HCT116 (cell line): ENCODE results near the gene MPP2. TPM values are rescaled to one million over a fixed set of nuclear protein-coding genes. Genes with fewer than 3 reads are reported as not detected.

ENCODE experiments used
- ATAC-seq: fragments of 200-7000 bp; cut with Tn5 transposase; 2 replicates; pipeline ENCODE4 v1.9.1; 2020; ENCODE audit warnings: mild to moderate bottlenecking, moderate library complexity
- BruUV-seq: library from RNA; stranded (reverse); fragments of 400-500 nt; replicated peaks from 2 replicates; lab custom pipeline; 2021; lab: Mats Ljungman, UMichigan
- CTCF ChIA-PET: fragments of 300-600 bp; sonication (Branson Sonifier 250); formaldehyde crosslinking; loops from one replicate; lab custom pipeline; 2021; ENCODE audit warnings: antibody characterized with exemption; lab: Charles Lee
- POLR2A ChIA-PET: fragments of 300-600, 350-600 bp; sonication (Branson Sonifier 250); formaldehyde crosslinking; loops from one replicate; lab custom pipeline; 2021; ENCODE audit warnings: antibody characterized with exemption; lab: Charles Lee
- RAD21 ChIA-PET, 2 experiments: fragments of 300-600 bp; sonication (Branson Sonifier 250); formaldehyde crosslinking; loops; one replicate each; lab custom pipeline; 2023; ENCODE audit warnings: low total read pairs in 2 of 2; ENCODE audit not compliant: uncharacterized antibody in 2 of 2, unreplicated experiment in 2 of 2, low non-redundant PET in 1 of 2; lab: Charles Lee
- DNase-seq: peaks from one replicate; pipeline ENCODE4 v3.0.0-alpha.2; 2010; ENCODE audit warnings: low read depth, low spot score
- H2AFZ ChIP-seq: fragments of 200-600 bp; shearing (Covaris generic), sonication (generic); 2 replicates; pipeline ENCODE4 v1.6.1; 2017; ENCODE audit warnings: low read depth, mixed run types, mixed read lengths, antibody characterized with exemption, low read length; ENCODE audit not compliant: poor library complexity, severe bottlenecking
- H3K27ac ChIP-seq: 2 replicates; pipeline ENCODE4 v1.5.1; 2012; ENCODE audit warnings: low read depth, low read length
- H3K27me3 ChIP-seq: fragments of 200-600 bp; sonication (generic); 2 replicates; pipeline ENCODE4 v1.6.1; 2016; ENCODE audit warnings: mixed run types, low read length, mixed read lengths; ENCODE audit not compliant: insufficient read depth
- H3K36me3 ChIP-seq, 2 experiments: fragments of 200-500 bp in 1 of 2; fragments of 200-600 bp in 1 of 2; sonication (Bioruptor generic) in 1 of 2; sonication (generic) in 1 of 2; 2 replicates each; pipeline versions ENCODE4 v1.5.1 to v1.6.1; 2014 to 2016; ENCODE audit warnings: low read length in 2 of 2, inconsistent platforms in 1 of 2, mixed read lengths in 1 of 2, mixed run types in 1 of 2; ENCODE audit not compliant: insufficient read depth in 2 of 2, control insufficient read depth in 1 of 2
- H3K4me1 ChIP-seq, 2 experiments: fragments of 200-600 bp in 1 of 2; sonication (generic) in 1 of 2; 2 replicates each; pipeline versions ENCODE4 v1.5.1 to v1.6.1; 2012 to 2017; ENCODE audit warnings: low read length in 2 of 2, inconsistent platforms in 1 of 2, mild to moderate bottlenecking in 1 of 2, mixed read lengths in 1 of 2, mixed run types in 1 of 2, moderate library complexity in 1 of 2; ENCODE audit not compliant: insufficient read depth in 2 of 2, control insufficient read depth in 1 of 2
- H3K4me2 ChIP-seq: fragments of 200-600 bp; sonication (generic); 2 replicates; pipeline ENCODE4 v1.6.1; 2017; ENCODE audit warnings: mixed run types, low read length, mixed read lengths
- H3K4me3 ChIP-seq, 2 experiments: fragments of 200-600 bp in 1 of 2; sonication (generic) in 1 of 2; replicated peaks in 1 of 2; 2 replicates each; pipeline ENCODE4 v1.5.1; 2011 to 2016; ENCODE audit warnings: low read length in 2 of 2, control low read depth in 1 of 2, low read depth in 1 of 2, mild to moderate bottlenecking in 1 of 2, mixed read lengths in 1 of 2, mixed run types in 1 of 2
- H3K79me2 ChIP-seq: fragments of 200-600 bp; sonication (generic); 2 replicates; pipeline ENCODE4 v1.6.1; 2017; ENCODE audit warnings: mild to moderate bottlenecking, mixed run types, low read length, moderate library complexity, mixed read lengths; ENCODE audit not compliant: insufficient read depth
- H3K9ac ChIP-seq: fragments of 200-600 bp; sonication (generic); 2 replicates; pipeline ENCODE4 v1.6.1; 2016; ENCODE audit warnings: low read length, mixed read lengths
- H3K9me2 ChIP-seq: fragments of 200-600 bp; sonication (generic), shearing (Covaris generic); 2 replicates; pipeline ENCODE4 v1.6.1; 2017; ENCODE audit warnings: mixed run types, mild to moderate bottlenecking, moderate library complexity; ENCODE audit not compliant: insufficient read depth
- H3K9me3 ChIP-seq, 2 experiments: fragments of 200-500 bp in 1 of 2; fragments of 200-600 bp in 1 of 2; sonication (Bioruptor generic) in 1 of 2; sonication (generic) in 1 of 2; 2 replicates each; pipeline ENCODE4 v1.6.1; 2014 to 2017; ENCODE audit warnings: low read length in 2 of 2, mixed read lengths in 2 of 2, inconsistent platforms in 1 of 2, low read depth in 1 of 2, mild to moderate bottlenecking in 1 of 2, mixed run types in 1 of 2, moderate library complexity in 1 of 2; ENCODE audit not compliant: control insufficient read depth in 1 of 2, insufficient read depth in 1 of 2
- H4K20me1 ChIP-seq: fragments of 200-600 bp; sonication (generic), shearing (Covaris generic); 2 replicates; pipeline ENCODE4 v1.6.1; 2017; ENCODE audit warnings: mixed run types, mild to moderate bottlenecking, moderate library complexity; ENCODE audit not compliant: insufficient read depth
- CBX3 ChIP-seq: IDR thresholded peaks from 2 replicates; pipeline ENCODE4 v1.6.1; 2012; ENCODE audit warnings: low read depth
- CEBPB ChIP-seq: IDR thresholded peaks from 2 replicates; pipeline ENCODE4 v1.6.1; 2012; ENCODE audit warnings: low read depth
- CTCF ChIP-seq, 3 experiments: fragments of 200-600 bp in 1 of 3; sonication (generic) in 1 of 3; IDR thresholded peaks in 2 of 3; conservative IDR thresholded peaks in 1 of 3; 2 replicates each; pipeline ENCODE4 v1.5.1; 2012 to 2017; ENCODE audit warnings: low read depth in 2 of 3, low read length in 2 of 3, antibody characterized with exemption in 1 of 3, borderline replicate concordance in 1 of 3, control low read depth in 1 of 3, mild to moderate bottlenecking in 1 of 3, mixed read lengths in 1 of 3, mixed run types in 1 of 3, moderate library complexity in 1 of 3; ENCODE audit not compliant: insufficient read depth in 1 of 3
- EGR1 ChIP-seq: IDR thresholded peaks from 2 replicates; pipeline ENCODE4 v1.6.1; 2012; ENCODE audit warnings: low read depth
- ELF1 ChIP-seq: IDR thresholded peaks from 2 replicates; pipeline ENCODE4 v1.6.1; 2012; ENCODE audit warnings: low read depth, borderline replicate concordance
- FOSL1 ChIP-seq: IDR thresholded peaks from 2 replicates; pipeline ENCODE4 v1.6.1; 2012; ENCODE audit warnings: low read depth
- POLR2A ChIP-seq: IDR thresholded peaks from 2 replicates; pipeline ENCODE4 v1.7.0; 2011; ENCODE audit warnings: borderline replicate concordance; ENCODE audit not compliant: insufficient read depth, insufficient read length; ENCODE audit errors: extremely low read depth
- POLR2AphosphoS5 ChIP-seq: IDR thresholded peaks from 2 replicates; pipeline ENCODE4 v1.6.1; 2011; ENCODE audit warnings: mild to moderate bottlenecking, low read depth, low read length, moderate library complexity
- RAD21 ChIP-seq: IDR thresholded peaks from 2 replicates; pipeline ENCODE4 v1.6.1; 2012; ENCODE audit warnings: low read depth, mild to moderate bottlenecking
- REST ChIP-seq: IDR thresholded peaks from 2 replicates; pipeline ENCODE4 v1.6.1; 2012; ENCODE audit warnings: low read depth
- SIN3A ChIP-seq: IDR thresholded peaks from 2 replicates; pipeline ENCODE4 v1.6.1; 2012; ENCODE audit warnings: low read depth
- SP1 ChIP-seq: IDR thresholded peaks from 2 replicates; pipeline ENCODE4 v1.6.1; 2012; ENCODE audit warnings: low read depth
- SRF ChIP-seq: IDR thresholded peaks from 2 replicates; pipeline ENCODE4 v1.6.1; 2012; ENCODE audit warnings: low read depth
- TCF7L2 ChIP-seq: IDR thresholded peaks from 2 replicates; pipeline ENCODE4 v1.7.0; 2011; ENCODE audit warnings: borderline replicate concordance, inconsistent platforms; ENCODE audit not compliant: insufficient read depth, insufficient read length; ENCODE audit errors: extremely low read depth
- YY1 ChIP-seq: IDR thresholded peaks from 2 replicates; pipeline ENCODE4 v1.6.1; 2011; ENCODE audit warnings: low read length, low read depth, moderate library complexity, mild to moderate bottlenecking; ENCODE audit not compliant: insufficient replicate concordance; ENCODE audit errors: extremely low read depth
- ZBTB33 ChIP-seq: IDR thresholded peaks from 2 replicates; pipeline ENCODE4 v1.6.1; 2011; ENCODE audit warnings: mild to moderate bottlenecking, low read length, moderate library complexity; ENCODE audit not compliant: insufficient replicate concordance; ENCODE audit errors: extremely low read depth
- ZFX ChIP-seq: fragments of 450-650 bp; IDR thresholded peaks from 2 replicates; pipeline ENCODE4 v1.6.1; 2017
- ZNF274 ChIP-seq: fragments of 200-500 bp; sonication (Bioruptor generic); IDR thresholded peaks from 2 replicates; pipeline ENCODE4 v1.6.1; 2014; ENCODE audit warnings: mild to moderate bottlenecking, low read depth, low read length, inconsistent platforms
- intact Hi-C: fragments of 100-400 bp; cut with micrococcal nuclease; formaldehyde crosslinking; loops from 2 replicates; pipeline ENCODE4 v1.10.0; 2022
- total RNA-seq: library from RNA; stranded (reverse); gene quantifications from one replicate; pipeline ENCODE4 v1.2.1, GENCODE V29; 2021; ENCODE audit not compliant: unreplicated experiment

The MPP2 gene
- total RNA-seq, 1 experiment from 2014 or later: 16.4 TPM

- BruUV-seq: no TSS peak
Measured at GRCh38 chr17:43905400-43905984, 1.8 kb downstream of the MPP2 start.

More at GRCh38 chr17:43905400-43905984, 1.8 kb downstream of the MPP2 start:
- CTCF ChIA-PET: no interaction called here
- Histone ChIP-seq H3K4me2 (peak overlapping the region; percentile 99), H3K9me3 (no peaks in the 10 kb centered on the region), H3K9ac (no peak overlapping the region), H2AFZ (no peak overlapping the region), H4K20me1 (no peaks in the 10 kb centered on the region), H3K4me3 (no peak overlapping the region), H3K27me3 (no peaks in the 10 kb centered on the region), H3K9me2 (no peaks in the 10 kb centered on the region), H3K36me3 (no peaks in the 10 kb centered on the region), H3K4me1 (peaks cover 26 to 49% of the 10 kb centered on the region in 2 experiments), H3K27ac (no peak overlapping the region), H3K79me2 (no peaks in the 10 kb centered on the region)
- ATAC-seq: no peak
- no peak for DNase-seq
- RAD21 ChIA-PET: no interaction called here
- intact Hi-C loops: loop anchor here (10.0 kb wide), 1 partner anchor 459 kb away; the partner anchor contains the start of gene FAM171A2
- POLR2A ChIA-PET: no interaction called here
- TF ChIP-seq FOSL1: no peak
- TF ChIP-seq POLR2AphosphoS5: no peak
- no peak for TF ChIP-seq SRF
- TF ChIP-seq TCF7L2: no peak
- no peak for TF ChIP-seq ZBTB33
- TF ChIP-seq ZNF274: no peak
- no peak for TF ChIP-seq CBX3
- TF ChIP-seq ELF1: no peak
- no peak for TF ChIP-seq YY1
- no peak for TF ChIP-seq RAD21
- TF ChIP-seq CEBPB: no peak
- no peak for TF ChIP-seq SP1
- no peak for TF ChIP-seq CTCF (IDR thresholded peaks at IDR 0.05 in 2 of 3, conservative IDR thresholded peaks at IDR 0.05 in 1 of 3; ENCODE audit: borderline replicate concordance in 1 of 3, insufficient read depth in 1 of 3, low read depth in 2 of 3, low read length in 2 of 3)
- TF ChIP-seq POLR2A: no peak
- no peak for TF ChIP-seq REST
- TF ChIP-seq EGR1: no peak
- TF ChIP-seq SIN3A: no peak
- no peak for TF ChIP-seq ZFX
